NB4 (cell line): Measurements from ENCODE around the gene AUTS2.

Source experiments
- POLR2A ChIP-seq: IDR thresholded peaks from 2 replicates; pipeline ENCODE4 v1.6.1; 2011; ENCODE audit warnings: mild to moderate bottlenecking; ENCODE audit not compliant: insufficient read length; ENCODE audit errors: extremely low read depth
- TF ChIP-seq, protein P1 (sequence below): IDR thresholded peaks from 2 replicates; pipeline ENCODE4 v1.6.1; 2011; ENCODE audit warnings: low read depth, low read length
- TF ChIP-seq, protein P2 (sequence below): IDR thresholded peaks from one replicate; pipeline ENCODE4 v1.5.1; 2012; ENCODE audit warnings: low read depth, low read length

DNA sequence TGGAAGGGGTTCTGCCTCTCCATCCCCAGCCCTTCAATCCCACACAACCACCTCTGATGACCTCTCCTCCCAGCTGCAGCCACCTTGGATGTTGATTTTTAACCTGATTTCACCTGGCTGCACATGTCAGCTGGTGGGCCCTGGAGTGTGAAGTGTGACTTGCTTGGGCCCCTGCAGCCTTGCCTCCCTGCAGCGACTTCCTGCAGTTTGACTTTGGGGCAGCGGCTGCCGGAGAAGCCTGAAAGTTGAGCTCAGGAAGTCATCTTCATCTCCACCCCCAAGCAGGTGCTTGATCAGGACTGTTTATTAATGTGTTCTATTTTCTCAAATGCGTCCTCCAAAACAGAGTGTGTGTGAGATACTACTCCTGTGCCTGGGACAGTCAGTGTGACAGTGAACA, 858.4 kb downstream of the AUTS2 start:
- TF ChIP-seq, protein P1, sequence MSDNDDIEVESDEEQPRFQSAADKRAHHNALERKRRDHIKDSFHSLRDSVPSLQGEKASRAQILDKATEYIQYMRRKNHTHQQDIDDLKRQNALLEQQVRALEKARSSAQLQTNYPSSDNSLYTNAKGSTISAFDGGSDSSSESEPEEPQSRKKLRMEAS, result no peak
- TF ChIP-seq POLR2A, result no peak
- TF ChIP-seq, protein P2, sequence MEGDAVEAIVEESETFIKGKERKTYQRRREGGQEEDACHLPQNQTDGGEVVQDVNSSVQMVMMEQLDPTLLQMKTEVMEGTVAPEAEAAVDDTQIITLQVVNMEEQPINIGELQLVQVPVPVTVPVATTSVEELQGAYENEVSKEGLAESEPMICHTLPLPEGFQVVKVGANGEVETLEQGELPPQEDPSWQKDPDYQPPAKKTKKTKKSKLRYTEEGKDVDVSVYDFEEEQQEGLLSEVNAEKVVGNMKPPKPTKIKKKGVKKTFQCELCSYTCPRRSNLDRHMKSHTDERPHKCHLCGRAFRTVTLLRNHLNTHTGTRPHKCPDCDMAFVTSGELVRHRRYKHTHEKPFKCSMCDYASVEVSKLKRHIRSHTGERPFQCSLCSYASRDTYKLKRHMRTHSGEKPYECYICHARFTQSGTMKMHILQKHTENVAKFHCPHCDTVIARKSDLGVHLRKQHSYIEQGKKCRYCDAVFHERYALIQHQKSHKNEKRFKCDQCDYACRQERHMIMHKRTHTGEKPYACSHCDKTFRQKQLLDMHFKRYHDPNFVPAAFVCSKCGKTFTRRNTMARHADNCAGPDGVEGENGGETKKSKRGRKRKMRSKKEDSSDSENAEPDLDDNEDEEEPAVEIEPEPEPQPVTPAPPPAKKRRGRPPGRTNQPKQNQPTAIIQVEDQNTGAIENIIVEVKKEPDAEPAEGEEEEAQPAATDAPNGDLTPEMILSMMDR, result no peak
